PC-3 (cell line): ENCODE results near the gene CMC2. TPM values are rescaled to one million over a fixed set of nuclear protein-coding genes. Genes with fewer than 3 reads are reported as not detected.

Experiments
- ATAC-seq: fragments of 200-7000 bp; cut with Tn5 transposase; 2 replicates; pipeline ENCODE4 v1.9.1; 2020; ENCODE audit warnings: mild to moderate bottlenecking, moderate library complexity
- BruUV-seq: library from RNA; stranded (reverse); fragments of 400-500 nt; replicated peaks from 2 replicates; lab custom pipeline; 2021; lab: Mats Ljungman, UMichigan
- CTCF ChIA-PET: fragments of 300-600 bp; sonication (Branson Sonifier 250); formaldehyde crosslinking; loops from one replicate; lab custom pipeline; 2022; ENCODE audit warnings: antibody characterized with exemption; lab: Charles Lee
- POLR2A ChIA-PET: fragments of 300-600 bp; sonication (Branson Sonifier 250); formaldehyde crosslinking; loops from one replicate; lab custom pipeline; 2022; ENCODE audit warnings: antibody characterized with exemption; ENCODE audit not compliant: unreplicated experiment; lab: Charles Lee
- DNase-seq: peaks from one replicate; pipeline ENCODE4 v3.0.0-alpha.2; 2015
- H2AFZ ChIP-seq: fragments of 300-600 bp; sonication (generic); 2 replicates; pipeline ENCODE4 v1.6.0; 2016; ENCODE audit warnings: antibody characterized with exemption, low read length
- H3F3A ChIP-seq: fragments of 300-600 bp; sonication (generic); one replicate; pipeline ENCODE4 v1.6.0; 2017; ENCODE audit warnings: antibody characterized with exemption, low read length, control low read depth, mild to moderate bottlenecking; ENCODE audit not compliant: unreplicated experiment
- H3K27ac ChIP-seq: fragments of 300-600 bp; sonication (generic); 2 replicates; pipeline ENCODE4 v1.5.1; 2016; ENCODE audit warnings: mild to moderate bottlenecking, low read length
- H3K27me3 ChIP-seq: fragments of 300-600 bp; sonication (generic); 2 replicates; pipeline ENCODE4 v1.6.1; 2016; ENCODE audit warnings: low read length, mixed read lengths
- H3K36me3 ChIP-seq: fragments of 300-600 bp; sonication (generic); 2 replicates; pipeline ENCODE4 v1.6.1; 2016; ENCODE audit warnings: low read depth, mixed run types, low read length, mixed read lengths
- H3K4me1 ChIP-seq: fragments of 300-600 bp; sonication (generic); 2 replicates; pipeline ENCODE4 v1.5.1; 2016; ENCODE audit warnings: low read length; ENCODE audit not compliant: insufficient read depth
- H3K4me2 ChIP-seq: fragments of 300-600 bp; sonication (generic); 2 replicates; pipeline ENCODE4 v1.6.0; 2016; ENCODE audit warnings: low read length
- H3K4me3 ChIP-seq: fragments of 300-600 bp; sonication (generic); 2 replicates; pipeline ENCODE4 v1.5.1; 2016; ENCODE audit warnings: mild to moderate bottlenecking, low read length, mixed read lengths
- H3K79me2 ChIP-seq: fragments of 300-600 bp; sonication (generic); 2 replicates; pipeline ENCODE4 v1.6.1; 2017; ENCODE audit warnings: low read length, mixed read lengths
- H3K9ac ChIP-seq: fragments of 300-600 bp; sonication (generic); 2 replicates; pipeline ENCODE4 v1.6.0; 2016; ENCODE audit warnings: mild to moderate bottlenecking, low read length
- H3K9me2 ChIP-seq: fragments of 300-600 bp; sonication (generic); replicated peaks from 2 replicates; pipeline ENCODE4 v1.6.1; 2016; ENCODE audit warnings: mixed run types, low read length, mixed read lengths
- H3K9me3 ChIP-seq: fragments of 300-600 bp; sonication (generic); 2 replicates; pipeline ENCODE4 v1.6.1; 2016; ENCODE audit warnings: low read length, mixed read lengths
- H4K20me1 ChIP-seq: fragments of 300-600 bp; sonication (generic); 2 replicates; pipeline ENCODE4 v1.6.1; 2016; ENCODE audit warnings: low read length, mixed read lengths
- EZH2 ChIP-seq: fragments of 300-600 bp; sonication (generic); IDR thresholded peaks from one replicate; pipeline ENCODE4 v1.6.1; 2017; ENCODE audit warnings: antibody characterized with exemption, mild to moderate bottlenecking, low read length; ENCODE audit not compliant: unreplicated experiment
- EZH2phosphoT487 ChIP-seq: fragments of 300-600 bp; sonication (generic); IDR thresholded peaks from 2 replicates; pipeline ENCODE4 v1.6.1; 2018; ENCODE audit warnings: mild to moderate bottlenecking, antibody characterized with exemption, low read length, borderline replicate concordance
- intact Hi-C: fragments of 100-400 bp; cut with micrococcal nuclease; formaldehyde crosslinking; loops from 2 replicates; pipeline ENCODE4 v1.9.0; 2023
- total RNA-seq: library from RNA; depleted of rRNA; stranded (reverse); fragments of >200 nt; gene quantifications from 2 replicates; pipeline ENCODE4 v1.2.3, GENCODE V29; 2014
- TF ChIP-seq, protein P1 (sequence below): fragments of 300-600 bp; sonication (generic); conservative IDR thresholded peaks from 2 replicates; pipeline ENCODE4 v1.5.1; 2017; ENCODE audit warnings: antibody characterized with exemption, low read depth, mild to moderate bottlenecking, low read length

CMC2 gene
- total RNA-seq, 1 experiment from 2014 or later = 86.2 TPM

GRCh38 chr16:80932708-80933095, 74.0 kb downstream of the CMC2 start:
- TF ChIP-seq, protein P1, sequence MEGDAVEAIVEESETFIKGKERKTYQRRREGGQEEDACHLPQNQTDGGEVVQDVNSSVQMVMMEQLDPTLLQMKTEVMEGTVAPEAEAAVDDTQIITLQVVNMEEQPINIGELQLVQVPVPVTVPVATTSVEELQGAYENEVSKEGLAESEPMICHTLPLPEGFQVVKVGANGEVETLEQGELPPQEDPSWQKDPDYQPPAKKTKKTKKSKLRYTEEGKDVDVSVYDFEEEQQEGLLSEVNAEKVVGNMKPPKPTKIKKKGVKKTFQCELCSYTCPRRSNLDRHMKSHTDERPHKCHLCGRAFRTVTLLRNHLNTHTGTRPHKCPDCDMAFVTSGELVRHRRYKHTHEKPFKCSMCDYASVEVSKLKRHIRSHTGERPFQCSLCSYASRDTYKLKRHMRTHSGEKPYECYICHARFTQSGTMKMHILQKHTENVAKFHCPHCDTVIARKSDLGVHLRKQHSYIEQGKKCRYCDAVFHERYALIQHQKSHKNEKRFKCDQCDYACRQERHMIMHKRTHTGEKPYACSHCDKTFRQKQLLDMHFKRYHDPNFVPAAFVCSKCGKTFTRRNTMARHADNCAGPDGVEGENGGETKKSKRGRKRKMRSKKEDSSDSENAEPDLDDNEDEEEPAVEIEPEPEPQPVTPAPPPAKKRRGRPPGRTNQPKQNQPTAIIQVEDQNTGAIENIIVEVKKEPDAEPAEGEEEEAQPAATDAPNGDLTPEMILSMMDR = no peak
- TF ChIP-seq EZH2 (no peak), EZH2phosphoT487 (no peak)
- H3K4me2 ChIP-seq = peak overlapping the region; percentile 84
- H3F3A ChIP-seq = no peaks in the 10 kb centered on the region
- H3K27me3 ChIP-seq = no peaks in the 10 kb centered on the region
- H3K27ac ChIP-seq = peak overlapping the region; percentile 71
- POLR2A ChIA-PET = no interaction called here
- intact Hi-C loops = no loop called here
- H3K79me2 ChIP-seq = no peaks in the 10 kb centered on the region
- H2AFZ ChIP-seq = peak overlapping the region; percentile 87
- no peaks in the 10 kb centered on the region for H4K20me1 ChIP-seq
- peak overlapping the region; percentile 72 for H3K9ac ChIP-seq
- peak overlapping the region; percentile 62 for H3K4me3 ChIP-seq
- BruUV-seq = no TSS peak
- H3K4me1 ChIP-seq = peaks cover 12% of the 10 kb centered on the region
- CTCF ChIA-PET = no interaction called here
- no peaks in the 10 kb centered on the region for H3K36me3 ChIP-seq
- H3K9me3 ChIP-seq = no peaks in the 10 kb centered on the region
- peak; percentile 70 for ATAC-seq
- no peaks in the 10 kb centered on the region for H3K9me2 ChIP-seq
- DNase-seq = peak; percentile 82

DNA sequence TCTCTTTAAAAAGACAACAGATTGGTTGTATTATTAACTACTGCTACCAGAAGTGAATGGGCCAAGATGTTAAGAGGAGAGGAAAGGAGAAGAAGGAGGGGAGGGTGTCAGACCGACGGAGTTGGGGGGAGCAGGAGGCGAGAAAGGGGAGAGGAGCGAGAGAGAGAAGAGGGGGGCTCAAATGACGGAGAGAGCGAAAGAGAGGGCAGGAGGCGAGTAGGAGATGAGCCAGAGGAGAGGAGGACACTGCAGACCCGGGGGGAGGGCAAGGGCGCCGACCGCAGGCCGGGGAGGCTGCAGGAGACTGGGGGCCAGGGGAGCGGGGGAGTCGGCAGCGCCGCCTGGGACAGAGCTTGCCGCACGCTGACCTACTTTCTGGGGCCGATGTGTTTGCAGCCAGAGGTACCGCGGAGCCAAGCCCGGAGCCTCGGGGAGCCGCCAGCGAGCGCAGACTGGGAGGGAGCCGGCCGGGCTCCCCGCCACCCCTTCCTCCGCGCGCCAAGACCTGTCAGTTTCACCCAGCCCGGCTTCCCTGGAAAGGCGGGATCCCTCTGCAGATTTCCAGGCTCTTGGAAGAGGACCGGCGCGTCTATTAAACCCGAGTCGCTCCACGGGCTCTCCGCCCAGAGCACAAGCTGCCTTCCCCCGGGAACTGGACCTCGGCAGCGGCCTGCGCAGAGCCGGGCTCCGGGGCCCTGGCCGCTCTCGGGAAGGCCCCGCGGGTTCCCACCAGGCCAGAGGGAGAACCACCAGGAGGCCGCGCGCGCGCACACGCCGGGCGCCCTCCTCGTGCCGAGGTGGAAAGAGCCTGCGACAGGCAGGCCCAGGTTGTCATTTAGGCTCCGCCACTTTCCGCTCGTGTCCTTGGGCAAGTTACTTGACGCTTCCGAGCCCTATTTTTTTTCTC, 74.6 kb downstream of the CMC2 start:
- no peaks in the 10 kb centered on the region for H4K20me1 ChIP-seq
- no peaks in the 10 kb centered on the region for H3K79me2 ChIP-seq
- H3K9me3 ChIP-seq = no peaks in the 10 kb centered on the region
- H3K9me2 ChIP-seq = no peaks in the 10 kb centered on the region
- peak; percentile 81 for ATAC-seq
- DNase-seq = peak; percentile 33
- BruUV-seq = no TSS peak
- TF ChIP-seq EZH2 = no peak
- TF ChIP-seq, protein P1 = no peak
- TF ChIP-seq EZH2phosphoT487 = no peak
- H3K27ac ChIP-seq = peak overlapping the region; percentile 71
- CTCF ChIA-PET = no interaction called here
- POLR2A ChIA-PET = no interaction called here
- no peaks in the 10 kb centered on the region for H3K27me3 ChIP-seq
- H3K4me1 ChIP-seq = peaks cover 12% of the 10 kb centered on the region
- H2AFZ ChIP-seq = peak overlapping the region; percentile 87
- H3K36me3 ChIP-seq = no peaks in the 10 kb centered on the region
- intact Hi-C loops = no loop called here
- peak overlapping the region; percentile 72 for H3K9ac ChIP-seq
- no peaks in the 10 kb centered on the region for H3F3A ChIP-seq
- H3K4me2 ChIP-seq = peak overlapping the region; percentile 84
- H3K4me3 ChIP-seq = peak overlapping the region; percentile 62
